ENCODE results near the gene MAPKAP1. TPM values are rescaled to one million over a fixed set of nuclear protein-coding genes. Genes with fewer than 3 reads are reported as not detected.

The MAPKAP1 gene
- total RNA-seq, 1 experiment from 2014 or later = 203 TPM

DNA sequence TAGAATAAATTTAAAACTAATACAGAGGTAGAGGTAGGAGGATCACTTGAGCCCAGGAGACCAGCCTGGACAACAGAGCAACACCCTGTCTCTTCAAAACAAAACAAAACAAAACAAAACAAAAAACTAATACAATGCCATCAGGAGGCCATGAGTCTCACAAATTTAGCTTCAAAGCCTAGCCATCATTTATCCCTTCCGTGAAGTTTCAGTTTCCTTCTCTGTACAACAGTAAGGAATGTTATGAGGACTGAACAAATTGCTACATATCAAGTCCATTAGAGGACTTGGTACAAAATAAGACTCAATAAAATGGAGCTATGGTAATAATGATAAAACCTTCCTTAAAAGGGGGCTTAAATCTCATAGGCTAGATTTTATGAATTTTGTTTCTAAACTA, 60.8 kb downstream of the MAPKAP1 start:
- no peak for DNase-seq (ENCODE audit: low read depth)

DNA sequence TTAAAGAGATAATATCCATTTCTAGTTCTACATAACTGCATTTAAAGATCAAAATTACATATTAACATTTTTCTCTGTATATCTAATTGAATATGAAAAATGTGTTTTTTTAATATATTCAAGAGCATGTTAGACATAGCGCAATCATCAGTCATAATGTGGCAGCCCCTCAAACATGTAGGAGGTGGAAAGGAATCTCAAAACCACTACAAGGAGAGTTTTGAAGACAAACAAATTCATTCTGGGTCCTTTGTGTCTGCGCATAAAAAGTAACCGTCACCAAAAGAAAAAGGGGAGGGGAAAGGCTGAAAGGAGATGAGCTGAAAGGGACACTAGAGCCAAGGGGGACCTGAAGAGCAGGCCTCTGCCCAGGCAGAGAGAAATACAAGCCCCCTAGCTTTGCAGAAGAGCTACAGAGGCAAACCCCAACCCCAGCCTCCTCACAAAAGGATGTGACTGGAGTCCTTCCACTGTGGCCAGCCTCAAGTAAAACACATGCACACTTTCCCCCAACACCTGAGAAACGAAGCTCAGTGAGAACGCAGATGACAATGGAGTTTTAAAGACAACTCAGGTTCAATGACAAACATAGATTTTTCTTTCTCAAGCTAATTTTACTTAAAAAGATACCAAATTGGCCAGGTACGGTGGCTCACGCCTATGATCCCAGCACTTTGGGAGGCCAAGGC, 62.0 kb downstream of the MAPKAP1 start:
- no peak for DNase-seq (ENCODE audit: low read depth)

DNA sequence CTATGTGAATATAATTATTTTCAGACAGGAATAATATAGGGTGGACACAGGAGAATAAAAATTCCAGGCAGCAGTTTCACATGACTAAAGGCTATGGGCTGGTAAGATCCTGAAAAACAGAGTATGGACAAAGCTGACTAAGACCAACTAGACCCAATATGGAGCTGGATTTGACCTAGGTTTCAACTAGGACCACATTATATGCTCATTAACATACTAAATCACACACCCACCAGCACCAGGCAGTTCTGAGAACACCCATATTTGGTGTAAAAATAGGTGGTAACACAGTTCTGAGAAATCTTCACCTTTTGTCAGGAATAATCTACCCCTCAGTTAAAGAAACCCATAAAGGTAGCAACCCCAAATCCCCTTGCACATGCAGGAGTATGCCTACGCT, 64.7 kb downstream of the MAPKAP1 start:
- no peak for DNase-seq (ENCODE audit: low read depth)

DNA sequence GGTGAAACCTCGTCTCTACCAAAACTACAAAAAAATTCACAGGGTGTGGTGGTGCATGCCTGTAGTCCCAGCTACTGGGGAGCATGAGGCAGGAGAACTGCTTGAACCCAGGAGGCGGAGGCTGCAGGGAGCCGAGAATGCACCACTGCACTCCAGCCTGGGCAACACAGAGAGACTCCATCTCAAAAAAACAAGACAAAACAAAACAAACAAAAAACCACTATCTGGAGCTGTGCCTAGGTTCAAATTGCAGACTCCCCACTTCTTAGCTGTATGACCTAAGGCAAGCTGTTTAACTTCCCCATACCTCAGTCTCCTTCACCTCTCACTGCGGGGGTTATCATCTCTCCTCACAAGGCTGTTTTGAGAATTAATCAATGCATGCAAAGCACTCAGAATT, 68.0 kb downstream of the MAPKAP1 start:
- DNase-seq (ENCODE audit: low read depth) = no peak

DNA sequence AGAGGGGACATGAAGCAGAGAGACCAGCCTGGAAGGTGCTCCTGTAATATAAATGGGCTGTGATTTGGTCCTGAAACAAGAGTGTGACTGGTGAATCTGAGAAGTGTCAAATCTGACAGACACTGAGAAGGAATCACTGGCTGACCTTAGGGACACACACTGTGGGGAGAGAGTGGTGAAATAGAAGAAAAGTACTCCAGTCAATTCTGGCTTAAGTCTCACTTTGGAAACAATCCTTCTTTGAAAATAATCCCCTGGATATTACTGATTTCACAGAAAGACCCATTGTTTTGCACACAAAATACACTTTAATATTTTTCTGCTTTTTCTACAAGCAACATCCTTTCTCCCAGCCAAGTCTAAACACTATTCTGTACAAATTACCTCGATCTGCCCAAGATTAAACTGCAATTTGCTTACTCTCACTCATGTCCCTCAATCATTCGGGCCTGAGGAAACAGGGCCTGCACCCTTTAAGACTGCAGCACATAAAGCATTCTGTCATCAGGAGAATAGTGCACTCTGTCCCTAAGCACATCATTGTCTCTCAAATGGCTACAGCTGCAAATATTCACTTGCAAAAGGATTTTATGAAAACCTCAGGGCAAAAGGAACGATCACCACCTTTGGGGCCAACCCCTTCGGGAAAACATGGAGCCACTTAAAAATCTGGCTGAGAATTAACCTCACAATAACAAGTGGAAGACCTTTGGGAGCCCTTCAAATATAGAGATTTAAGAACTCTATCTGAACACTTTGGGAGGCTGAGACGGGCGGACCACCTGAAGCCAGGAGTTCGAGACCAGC, 68.6 kb downstream of the MAPKAP1 start:
- DNase-seq (ENCODE audit: low read depth) = no peak

DNA sequence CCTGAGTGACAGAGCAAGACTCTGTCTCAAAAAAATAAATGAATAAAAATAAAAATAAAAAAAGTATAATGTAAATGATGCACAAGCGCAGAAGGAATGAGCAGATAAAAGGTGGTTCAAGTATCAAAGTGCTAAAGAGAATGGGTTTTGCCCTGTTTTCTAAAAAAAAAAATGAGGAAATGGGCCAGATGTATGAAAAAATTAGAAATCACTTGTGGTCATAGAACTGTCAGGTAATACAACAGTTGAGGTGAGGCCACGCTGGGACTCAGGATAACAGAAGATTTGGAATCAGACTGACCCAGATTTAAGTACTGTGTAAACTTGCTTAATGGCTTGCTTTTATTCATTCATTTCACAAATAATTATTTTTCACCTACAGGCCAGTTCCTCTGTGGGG, 69.8 kb downstream of the MAPKAP1 start:
- no peak for DNase-seq (ENCODE audit: low read depth)

DNA sequence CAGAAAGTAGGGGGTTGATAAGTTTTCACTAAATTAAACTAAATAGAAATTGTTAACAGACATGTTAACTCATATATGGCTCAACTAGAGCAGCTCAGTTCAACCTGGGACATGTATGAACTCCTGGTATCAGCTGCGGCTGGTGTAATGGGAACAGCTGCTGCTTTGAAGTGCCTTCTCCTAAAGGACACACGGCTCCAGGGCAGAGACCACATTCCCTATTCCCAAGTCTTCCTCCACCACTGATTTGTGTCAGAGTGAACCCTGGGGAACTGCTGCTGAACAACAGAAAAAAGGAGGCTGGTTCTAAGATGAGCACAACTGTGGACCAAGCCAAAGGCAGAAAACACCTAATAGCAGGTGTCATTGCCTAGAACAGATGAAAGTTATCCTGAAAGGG, 71.1 kb downstream of the MAPKAP1 start:
- no peak for DNase-seq (ENCODE audit: low read depth)

DNA sequence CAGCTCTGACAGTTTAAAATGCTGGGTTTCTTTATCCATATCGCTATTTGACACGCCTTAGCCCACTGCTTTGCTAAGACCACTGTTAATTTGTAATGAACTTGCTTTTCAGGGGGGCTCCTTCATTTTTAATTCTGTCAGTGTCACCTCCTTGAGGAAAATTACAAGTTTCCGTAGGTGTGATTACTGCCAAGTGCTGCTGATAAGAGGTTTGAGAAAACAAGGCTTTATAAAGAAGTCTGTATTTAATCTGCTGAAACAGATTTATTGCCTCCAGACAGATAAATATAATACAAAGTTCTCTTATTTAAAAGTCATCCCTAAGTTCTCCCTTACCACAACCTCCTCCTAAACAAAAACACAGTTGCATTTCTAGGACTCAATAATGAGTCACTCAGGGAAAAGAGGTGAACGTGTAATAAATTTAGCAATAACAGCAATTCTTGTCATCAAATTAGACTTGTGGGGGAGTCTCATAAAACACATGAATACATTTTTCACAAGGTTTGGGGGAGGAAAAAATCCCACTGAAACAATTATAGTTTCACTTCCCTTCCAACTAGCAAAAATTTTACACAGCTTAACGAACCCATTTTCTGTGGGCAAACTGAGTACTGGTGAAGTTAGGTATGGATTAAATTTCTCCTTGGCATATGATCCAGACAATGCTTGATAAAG, 72.8 kb downstream of the MAPKAP1 start:
- DNase-seq (ENCODE audit: low read depth) = peak; percentile 29

DNA sequence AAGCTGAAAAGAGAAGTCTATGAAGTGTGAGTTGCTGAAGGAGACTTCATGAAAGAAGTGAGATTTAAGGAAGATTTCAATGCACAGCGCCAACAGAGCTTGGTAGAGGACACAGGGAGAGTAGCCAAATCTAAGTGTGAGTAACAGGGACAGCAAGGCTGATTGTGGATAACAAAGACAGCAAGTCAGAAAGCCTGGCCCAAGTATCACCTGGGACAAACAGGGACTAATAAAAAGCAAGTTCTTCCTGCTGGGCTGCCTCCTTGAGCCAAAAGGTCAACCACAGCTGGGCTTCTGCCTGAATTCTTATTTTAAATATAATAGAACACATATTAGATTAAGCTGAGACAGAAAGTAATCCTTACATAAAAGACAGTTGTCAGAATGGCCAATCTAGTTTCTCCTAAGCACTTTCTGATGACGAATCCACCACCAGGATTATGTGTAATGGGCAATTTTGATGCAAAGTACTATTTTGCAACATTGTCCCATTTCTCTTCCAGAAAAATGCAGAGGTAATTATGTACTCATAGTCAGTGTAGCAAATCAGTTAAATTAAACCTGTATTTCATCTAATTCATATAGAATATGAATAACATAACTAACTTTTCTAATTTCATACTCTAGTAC, 73.8 kb downstream of the MAPKAP1 start:
- DNase-seq (ENCODE audit: low read depth) = no peak

DNA sequence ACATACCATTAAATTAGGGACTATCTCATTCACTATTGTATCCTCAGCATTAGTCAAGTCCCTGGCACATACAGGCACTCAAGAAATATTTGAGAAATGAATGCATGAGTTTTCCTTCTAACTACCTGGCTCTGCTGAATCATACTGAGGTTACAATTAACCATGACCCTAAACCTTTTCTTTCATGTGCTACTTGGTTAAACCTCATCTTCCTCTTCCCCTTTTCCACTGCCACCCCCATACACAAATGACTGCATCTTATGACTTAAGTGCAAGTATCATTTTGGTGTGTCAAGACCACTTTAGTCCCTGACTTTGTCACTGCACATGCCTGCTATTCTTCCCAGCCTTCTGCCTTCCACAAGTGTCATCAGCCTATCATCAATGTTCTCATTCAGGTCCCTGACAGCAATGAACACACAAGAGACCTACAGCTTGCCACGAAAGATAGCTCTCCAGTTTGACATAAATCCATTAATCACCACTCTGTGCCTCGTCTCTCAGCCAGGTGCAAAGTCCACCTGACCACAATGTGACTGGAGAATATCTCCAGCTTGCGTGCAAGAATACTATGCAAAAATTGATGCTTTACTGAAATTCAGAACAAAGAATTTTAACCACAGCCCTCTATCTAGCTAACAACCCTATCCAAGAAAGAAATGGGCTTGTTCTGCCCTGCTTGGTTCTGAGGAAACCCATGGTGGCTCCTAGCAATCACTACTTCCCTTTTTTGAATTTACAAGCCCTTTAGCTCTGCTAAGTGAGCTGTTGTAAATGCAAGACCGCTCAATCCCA, 74.5 kb downstream of the MAPKAP1 start:
- DNase-seq (ENCODE audit: low read depth) = peak; percentile 92

DNA sequence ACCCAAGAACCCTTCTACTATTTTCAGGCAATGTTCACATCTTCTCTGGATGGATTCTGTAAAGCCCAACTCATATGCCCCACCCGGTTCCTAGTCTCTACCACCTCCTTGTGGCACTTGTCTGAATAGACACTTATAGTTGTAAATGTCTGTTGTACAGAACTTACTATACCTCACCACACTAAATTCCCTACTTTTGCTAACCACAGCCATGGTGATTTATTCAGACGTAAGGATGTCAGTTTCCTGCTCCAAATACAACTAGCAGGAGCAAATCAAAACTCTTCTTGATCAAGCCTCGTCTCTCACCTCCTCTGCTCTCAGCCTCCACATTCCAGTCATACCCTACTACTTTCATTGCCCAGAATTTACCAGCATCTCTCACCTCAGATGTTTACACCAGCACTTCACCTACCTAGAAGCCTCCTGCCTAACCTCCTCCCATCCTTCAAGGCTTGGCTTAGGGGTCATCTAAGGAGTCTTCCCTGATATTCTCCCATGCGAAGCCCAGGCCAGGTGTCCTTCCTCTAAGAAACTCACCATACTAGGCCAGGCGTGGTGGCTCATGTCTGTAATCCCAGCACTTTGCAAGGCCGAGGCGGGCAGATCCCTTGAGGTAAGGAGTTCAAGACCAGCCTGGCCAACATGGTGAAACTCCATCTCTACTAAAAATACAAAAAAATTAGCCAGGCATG, 75.5 kb downstream of the MAPKAP1 start:
- DNase-seq (ENCODE audit: low read depth) = peak; percentile 62

DNA sequence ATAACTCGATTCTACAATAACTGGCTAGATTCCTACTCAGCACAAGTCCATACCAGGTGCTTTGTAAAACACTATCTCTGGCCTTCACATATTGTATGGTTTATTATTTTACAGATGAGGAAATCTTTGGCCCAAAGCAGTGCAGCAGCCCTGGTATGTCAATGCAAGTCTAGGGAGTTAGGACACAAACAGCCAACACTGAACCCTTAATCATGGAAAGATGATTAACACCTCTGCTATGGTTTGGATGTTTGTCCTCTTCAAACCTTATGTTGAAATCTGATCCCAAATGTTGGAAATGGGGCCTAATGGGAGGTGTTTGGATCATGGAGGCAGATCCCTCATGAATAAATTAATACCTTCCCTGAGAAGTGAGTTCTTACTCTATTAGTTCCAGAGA, 76.6 kb downstream of the MAPKAP1 start:
- DNase-seq (ENCODE audit: low read depth) = no peak

DNA sequence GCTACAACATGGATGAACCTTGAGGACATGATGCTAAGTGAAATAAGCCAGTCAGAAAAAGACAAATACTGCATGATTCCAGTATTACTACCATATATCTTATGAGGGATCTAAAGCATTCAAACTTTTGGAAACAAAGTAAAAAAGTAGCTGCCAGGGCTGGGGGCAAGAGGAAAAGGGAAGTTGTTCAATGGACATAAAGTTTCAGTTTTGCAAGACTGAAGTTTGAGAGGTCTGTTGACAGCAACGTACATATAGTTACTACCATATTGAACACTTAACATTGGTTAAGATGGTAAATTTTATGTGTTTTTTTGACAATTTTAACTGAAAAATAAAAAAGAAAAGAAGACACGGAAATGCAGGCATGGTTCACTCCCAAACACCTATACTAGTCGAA, 77.6 kb downstream of the MAPKAP1 start:
- DNase-seq (ENCODE audit: low read depth) = no peak

DNA sequence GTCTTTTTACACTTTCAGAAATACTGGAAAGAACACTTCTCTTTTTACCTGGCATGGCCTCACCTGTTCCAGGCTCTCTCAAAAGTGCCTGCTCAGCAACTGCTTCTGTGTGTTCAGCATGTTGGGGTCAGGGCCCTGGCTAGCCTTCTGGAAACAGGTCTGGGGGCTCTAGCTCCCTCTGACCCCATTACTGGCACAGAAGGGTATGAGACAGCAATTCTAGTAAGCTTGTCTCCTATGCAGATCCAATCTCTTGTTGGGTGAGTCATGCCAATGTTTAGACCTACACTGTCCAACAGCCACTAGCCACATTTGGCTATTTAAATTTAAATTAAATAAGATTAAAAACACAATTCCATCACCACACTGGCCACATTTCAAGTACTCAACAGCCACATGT, 80.8 kb downstream of the MAPKAP1 start:
- DNase-seq (ENCODE audit: low read depth) = no peak

DNA sequence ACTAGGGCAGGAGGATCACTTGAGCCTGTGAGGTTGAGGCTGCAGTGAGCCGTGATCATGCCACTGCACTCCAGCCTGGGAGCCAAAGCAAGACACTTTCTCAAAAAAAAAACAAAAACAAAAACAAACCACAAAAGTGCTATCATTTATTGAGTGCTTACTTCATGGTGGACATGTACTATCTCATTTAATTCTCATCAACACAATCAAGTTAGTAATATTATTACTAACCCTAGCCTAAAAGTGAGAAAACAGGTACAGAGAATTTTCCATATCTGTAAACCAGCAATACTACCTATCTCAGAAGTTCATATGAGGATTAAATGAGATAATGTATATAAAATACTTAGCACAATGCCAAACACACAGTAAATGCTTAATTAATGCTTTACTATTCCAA, 85.8 kb downstream of the MAPKAP1 start:
- DNase-seq (ENCODE audit: low read depth) = no peak

DNA sequence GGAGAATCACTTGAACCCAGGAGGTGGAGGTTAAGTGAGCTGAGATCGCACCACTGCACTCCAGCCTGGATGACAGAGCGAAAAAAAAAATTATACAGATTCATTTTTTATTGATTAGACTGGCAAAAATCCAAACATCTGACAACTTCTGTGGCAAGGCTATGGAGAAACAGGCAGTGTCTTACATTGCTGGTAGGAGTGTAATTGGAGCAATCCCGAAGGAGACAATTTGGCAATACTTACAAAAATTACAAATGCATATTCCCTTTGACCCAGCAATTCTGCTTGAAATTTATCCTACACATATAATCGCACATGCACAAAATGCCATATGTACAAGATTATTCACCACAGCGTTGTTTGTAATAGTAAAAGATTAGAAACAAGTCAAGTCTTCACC, 86.8 kb downstream of the MAPKAP1 start:
- no peak for DNase-seq (ENCODE audit: low read depth)

DNA sequence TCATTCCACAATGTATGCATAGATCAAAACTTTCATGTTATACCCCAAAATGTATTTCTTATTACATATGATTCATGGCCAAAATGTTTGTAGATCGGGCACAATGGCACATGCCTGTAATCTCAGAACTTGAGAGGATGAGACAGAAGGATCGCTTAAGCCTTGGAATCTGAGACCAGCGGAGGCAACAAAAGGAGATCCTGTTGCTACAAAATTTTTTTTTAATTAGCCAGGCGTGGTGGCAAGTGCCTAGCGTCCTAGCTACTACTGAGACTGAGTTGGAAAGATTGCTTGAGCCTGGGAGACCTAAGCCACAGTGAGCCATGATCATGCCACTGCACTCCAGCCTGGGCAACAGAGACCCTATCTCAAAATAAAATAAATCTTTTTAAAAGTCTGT, 89.9 kb downstream of the MAPKAP1 start:
- no peak for DNase-seq (ENCODE audit: low read depth)

DNA sequence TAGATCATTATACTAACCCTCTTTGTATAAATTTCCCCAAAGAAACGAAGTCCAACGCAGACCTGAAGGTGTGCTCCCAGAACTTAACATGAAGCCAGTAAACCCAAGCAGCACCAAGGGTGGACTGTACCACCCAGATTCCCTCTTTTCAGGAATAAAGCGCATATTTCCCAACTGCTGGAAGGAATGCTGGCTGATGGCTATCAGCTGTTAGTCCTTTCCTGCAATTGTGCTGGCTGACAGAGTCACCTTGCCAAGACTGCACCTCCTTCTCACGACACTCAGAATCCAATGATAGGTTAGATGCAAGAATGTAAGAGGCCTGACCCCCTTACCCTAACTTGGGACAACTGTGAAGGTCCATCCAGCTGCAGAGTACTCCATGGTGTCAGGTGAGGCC, 93.9 kb downstream of the MAPKAP1 start:
- DNase-seq (ENCODE audit: low read depth) = no peak

DNA sequence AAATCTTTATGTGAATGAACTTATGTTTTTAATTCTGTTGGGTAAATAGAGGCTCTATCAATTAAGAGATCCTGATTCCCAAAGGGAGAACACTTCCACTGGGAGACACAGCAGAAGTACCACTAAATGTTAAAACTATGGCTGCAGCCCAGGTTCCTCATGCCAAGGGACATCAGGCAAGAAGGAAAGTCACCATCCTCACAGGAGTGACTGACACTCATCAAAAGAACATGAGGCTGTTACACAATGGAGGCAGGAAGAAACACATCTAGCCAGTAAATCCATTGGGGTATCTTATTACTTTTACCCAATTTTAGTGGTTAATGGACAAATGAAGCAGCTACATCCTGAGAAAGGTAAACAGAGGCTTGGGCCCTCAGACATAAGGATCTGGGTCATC, 94.4 kb downstream of the MAPKAP1 start:
- DNase-seq (ENCODE audit: low read depth) = no peak

DNA sequence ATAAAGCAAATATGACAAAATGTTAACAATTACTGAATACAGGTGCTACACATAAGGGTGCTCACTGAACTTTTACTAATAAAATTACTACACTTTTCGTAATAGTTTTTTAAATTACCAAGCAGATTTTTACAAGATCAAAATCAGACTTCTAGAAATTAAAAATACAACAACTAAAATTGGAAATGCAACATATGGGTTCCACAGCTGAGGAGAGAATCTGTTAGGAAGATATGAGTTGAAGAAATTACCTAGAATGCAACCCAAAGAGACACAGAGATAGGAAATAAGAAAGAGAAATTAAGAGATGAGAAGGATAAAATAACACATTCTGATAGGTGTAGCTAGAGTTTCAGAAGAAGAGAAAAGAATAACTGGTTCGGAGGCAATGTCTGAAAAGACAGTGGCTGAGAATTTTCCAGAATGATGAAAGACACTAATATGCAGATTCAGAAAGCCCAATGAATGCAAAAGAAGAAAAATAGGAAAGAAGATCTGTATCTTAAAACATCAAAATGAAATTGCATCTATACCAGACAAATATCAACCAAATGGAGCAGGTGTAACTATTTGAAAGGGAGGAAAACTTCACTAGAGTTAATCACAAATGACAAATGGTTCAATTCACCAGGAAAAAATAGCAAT, 95.8 kb downstream of the MAPKAP1 start:
- no peak for DNase-seq (ENCODE audit: low read depth)

Data from HT1080 (cell line).